Lower leg skin (tissue), 4 donors: Measurements from ENCODE around the gene SF1. TPM values are rescaled to one million over a fixed set of nuclear protein-coding genes. Genes with fewer than 3 reads are reported as not detected.

ENCODE experiments used
- DNase-seq, 2 donors: peaks; one replicate each; pipeline ENCODE4 v3.0.0-alpha.2; 2019; ENCODE audit warnings: low spot score in 2 of 2
- H3K4me3 ChIP-seq: fragments of 200-600 bp; sonication (generic); 2 replicates; pipeline ENCODE4 v1.5.1; 2017; ENCODE audit warnings: mild to moderate bottlenecking, low read depth; ENCODE audit not compliant: poor library complexity, severe bottlenecking
- CTCF ChIP-seq, 3 donors: fragments of 450-650 bp; IDR thresholded peaks; one replicate each; pipeline ENCODE4 v1.5.1; 2016; ENCODE audit warnings: antibody characterized with exemption in 3 of 3, mild to moderate bottlenecking in 3 of 3, moderate library complexity in 2 of 3
- POLR2A ChIP-seq, 2 donors: fragments of 450-650 bp; IDR thresholded peaks; one replicate each; pipeline ENCODE4 v1.6.1; 2016 to 2017; ENCODE audit warnings: antibody characterized with exemption in 2 of 2, mild to moderate bottlenecking in 1 of 2, moderate library complexity in 1 of 2
- WGBS, 2 donors: methylation state at CpG; one replicate each; pipeline ENCODE4 v1.1.5; 2018; 5-methylcytosine and 5-hydroxymethylcytosine counted together
- intact Hi-C: fragments of 100-400 bp; cut with DNase I; formaldehyde crosslinking; loops from one replicate; pipeline ENCODE4 v1.15.0; 2023; ENCODE audit warnings: low total_unique reads
- total RNA-seq, 4 donors: library from RNA; depleted of rRNA; stranded (reverse); fragments of >200 nt; gene quantifications; one replicate each; pipeline ENCODE4 v1.1.0, GENCODE V29; 2016

The SF1 gene
- total RNA-seq, 4 donors from 2014 or later = 130 to 327 (median 178) TPM

- TF ChIP-seq POLR2A (IDR thresholded peaks at IDR 0.05) = no peak
- TF ChIP-seq CTCF (IDR thresholded peaks at IDR 0.05) = no peak
- intact Hi-C loops = no loop called here
- WGBS, 2 donors = 91 to 93% methylated on average over 4 of the region's 4 CpGs
- DNase-seq = no peak
- no peak overlapping the region for H3K4me3 ChIP-seq
Observed at GRCh38 chr11:64792482-64792881, 14.1 kb upstream of the SF1 start.

GRCh38 chr11:64791781-64792291 is 13.5 kb upstream of the SF1 start:
- intact Hi-C loops = no loop called here
- no peak for TF ChIP-seq POLR2A (IDR thresholded peaks at IDR 0.05)
- no peak for TF ChIP-seq CTCF (IDR thresholded peaks at IDR 0.05)
- no peak for DNase-seq
- 93 to 95% methylated on average over 10 to 12 of the region's 14 CpGs for WGBS, 2 donors
- no peak overlapping the region for H3K4me3 ChIP-seq

- no peak for TF ChIP-seq CTCF (IDR thresholded peaks at IDR 0.05)
- TF ChIP-seq POLR2A (IDR thresholded peaks at IDR 0.05) = no peak
- 91 to 93% methylated on average over 22 to 25 of the region's 25 CpGs for WGBS, 2 donors
- intact Hi-C loops = no loop called here
- no peak overlapping the region for H3K4me3 ChIP-seq
- no peak for DNase-seq
Observed at GRCh38 chr11:64790205-64791095, 12.1 kb upstream of the SF1 start.

- H3K4me3 ChIP-seq = no peak overlapping the region
- 91 to 95% methylated on average over 13 to 15 of the region's 15 CpGs for WGBS, 2 donors
- no peak for DNase-seq
- intact Hi-C loops = no loop called here
- no peak for TF ChIP-seq POLR2A (IDR thresholded peaks at IDR 0.05)
- TF ChIP-seq CTCF (IDR thresholded peaks at IDR 0.05) = no peak
Observed at GRCh38 chr11:64789331-64790204, 11.2 kb upstream of the SF1 start.

- intact Hi-C loops = no loop called here
- 80 to 90% methylated on average over 6 to 7 of the region's 9 CpGs for WGBS, 2 donors
- H3K4me3 ChIP-seq = no peak overlapping the region
- no peak for TF ChIP-seq CTCF (IDR thresholded peaks at IDR 0.05)
- TF ChIP-seq POLR2A (IDR thresholded peaks at IDR 0.05) = no peak
- DNase-seq = no peak
Observed at GRCh38 chr11:64788321-64789215, 10.2 kb upstream of the SF1 start.
